PC-3 (cell line): ENCODE results near the gene OR2W3. TPM values are rescaled to one million over a fixed set of nuclear protein-coding genes. Genes with fewer than 3 reads are reported as not detected.
"Not testable (repeated sequence)": the region's sequence is repeated elsewhere in the genome, so short reads cannot be mapped to it uniquely, and the experiment has no call there.

Source experiments
- ATAC-seq: fragments of 200-7000 bp; cut with Tn5 transposase; 2 replicates; pipeline ENCODE4 v1.9.1; 2020; ENCODE audit warnings: mild to moderate bottlenecking, moderate library complexity
- BruUV-seq: library from RNA; stranded (reverse); fragments of 400-500 nt; replicated peaks from 2 replicates; lab custom pipeline; 2021; lab: Mats Ljungman, UMichigan
- CTCF ChIA-PET: fragments of 300-600 bp; sonication (Branson Sonifier 250); formaldehyde crosslinking; loops from one replicate; lab custom pipeline; 2022; ENCODE audit warnings: antibody characterized with exemption; lab: Charles Lee
- POLR2A ChIA-PET: fragments of 300-600 bp; sonication (Branson Sonifier 250); formaldehyde crosslinking; loops from one replicate; lab custom pipeline; 2022; ENCODE audit warnings: antibody characterized with exemption; ENCODE audit not compliant: unreplicated experiment; lab: Charles Lee
- DNase-seq: peaks from one replicate; pipeline ENCODE4 v3.0.0-alpha.2; 2015
- H2AFZ ChIP-seq: fragments of 300-600 bp; sonication (generic); 2 replicates; pipeline ENCODE4 v1.6.0; 2016; ENCODE audit warnings: antibody characterized with exemption, low read length
- H3F3A ChIP-seq: fragments of 300-600 bp; sonication (generic); one replicate; pipeline ENCODE4 v1.6.0; 2017; ENCODE audit warnings: antibody characterized with exemption, low read length, control low read depth, mild to moderate bottlenecking; ENCODE audit not compliant: unreplicated experiment
- H3K27ac ChIP-seq: fragments of 300-600 bp; sonication (generic); 2 replicates; pipeline ENCODE4 v1.5.1; 2016; ENCODE audit warnings: mild to moderate bottlenecking, low read length
- H3K27me3 ChIP-seq: fragments of 300-600 bp; sonication (generic); 2 replicates; pipeline ENCODE4 v1.6.1; 2016; ENCODE audit warnings: low read length, mixed read lengths
- H3K36me3 ChIP-seq: fragments of 300-600 bp; sonication (generic); 2 replicates; pipeline ENCODE4 v1.6.1; 2016; ENCODE audit warnings: low read depth, mixed run types, low read length, mixed read lengths
- H3K4me1 ChIP-seq: fragments of 300-600 bp; sonication (generic); 2 replicates; pipeline ENCODE4 v1.5.1; 2016; ENCODE audit warnings: low read length; ENCODE audit not compliant: insufficient read depth
- H3K4me2 ChIP-seq: fragments of 300-600 bp; sonication (generic); 2 replicates; pipeline ENCODE4 v1.6.0; 2016; ENCODE audit warnings: low read length
- H3K4me3 ChIP-seq: fragments of 300-600 bp; sonication (generic); 2 replicates; pipeline ENCODE4 v1.5.1; 2016; ENCODE audit warnings: mild to moderate bottlenecking, low read length, mixed read lengths
- H3K79me2 ChIP-seq: fragments of 300-600 bp; sonication (generic); 2 replicates; pipeline ENCODE4 v1.6.1; 2017; ENCODE audit warnings: low read length, mixed read lengths
- H3K9ac ChIP-seq: fragments of 300-600 bp; sonication (generic); 2 replicates; pipeline ENCODE4 v1.6.0; 2016; ENCODE audit warnings: mild to moderate bottlenecking, low read length
- H3K9me2 ChIP-seq: fragments of 300-600 bp; sonication (generic); replicated peaks from 2 replicates; pipeline ENCODE4 v1.6.1; 2016; ENCODE audit warnings: mixed run types, low read length, mixed read lengths
- H3K9me3 ChIP-seq: fragments of 300-600 bp; sonication (generic); 2 replicates; pipeline ENCODE4 v1.6.1; 2016; ENCODE audit warnings: low read length, mixed read lengths
- H4K20me1 ChIP-seq: fragments of 300-600 bp; sonication (generic); 2 replicates; pipeline ENCODE4 v1.6.1; 2016; ENCODE audit warnings: low read length, mixed read lengths
- CTCF ChIP-seq: fragments of 300-600 bp; sonication (generic); conservative IDR thresholded peaks from 2 replicates; pipeline ENCODE4 v1.5.1; 2017; ENCODE audit warnings: antibody characterized with exemption, low read depth, mild to moderate bottlenecking, low read length
- EZH2 ChIP-seq: fragments of 300-600 bp; sonication (generic); IDR thresholded peaks from one replicate; pipeline ENCODE4 v1.6.1; 2017; ENCODE audit warnings: antibody characterized with exemption, mild to moderate bottlenecking, low read length; ENCODE audit not compliant: unreplicated experiment
- EZH2phosphoT487 ChIP-seq: fragments of 300-600 bp; sonication (generic); IDR thresholded peaks from 2 replicates; pipeline ENCODE4 v1.6.1; 2018; ENCODE audit warnings: mild to moderate bottlenecking, antibody characterized with exemption, low read length, borderline replicate concordance
- intact Hi-C: fragments of 100-400 bp; cut with micrococcal nuclease; formaldehyde crosslinking; loops from 2 replicates; pipeline ENCODE4 v1.9.0; 2023
- total RNA-seq: library from RNA; depleted of rRNA; stranded (reverse); fragments of >200 nt; gene quantifications from 2 replicates; pipeline ENCODE4 v1.2.3, GENCODE V29; 2014

Gene OR2W3
- total RNA-seq, 1 experiment from 2014 or later: 4.5 TPM

- Histone ChIP-seq H4K20me1 (no peaks in the 10 kb centered on the region), H3K9ac (no peak overlapping the region), H3K4me2 (no peak overlapping the region), H2AFZ (no peak overlapping the region), H3F3A (no peaks in the 10 kb centered on the region), H3K9me2 (no peaks in the 10 kb centered on the region), H3K4me3 (no peak overlapping the region), H3K36me3 (no peaks in the 10 kb centered on the region), H3K4me1 (peaks cover 6% of the 10 kb centered on the region; the same call in 1 of the 2 replicates), H3K27me3 (no peaks in the 10 kb centered on the region), H3K79me2 (no peaks in the 10 kb centered on the region), H3K9me3 (no peaks in the 10 kb centered on the region), H3K27ac (no peak overlapping the region)
- no TSS peak for BruUV-seq
- TF ChIP-seq CTCF (no peak), EZH2 (no peak), EZH2phosphoT487 (no peak)
- intact Hi-C loops: loop anchor here (5.0 kb wide), 5 partner anchors 112 to 752 kb away; partner anchors contain the start of gene OR2L3
- ChIA-PET POLR2A (no interaction called here), CTCF (no interaction called here)
- no peak for DNase-seq
- no peak for ATAC-seq
Measured at GRCh38 chr1:247935781-247936180, 40.4 kb downstream of the OR2W3 start.

- no peak overlapping the region for H3K9ac ChIP-seq
- no peaks in the 10 kb centered on the region for H3K9me2 ChIP-seq
- ChIA-PET POLR2A (no interaction called here), CTCF (interaction anchor here (0.6 to 1.1 kb wide), 2 partner anchors 307 to 336 kb away, joined by 4 read pairs; no protein-coding TSS in a partner anchor)
- H2AFZ ChIP-seq: peak overlapping the region; percentile 96; the same call in 1 of the 2 replicates
- DNase-seq (peak; percentile 19), ATAC-seq (no peak)
- no TSS peak for BruUV-seq
- H3K9me3 ChIP-seq: no peaks in the 10 kb centered on the region
- H3K36me3 ChIP-seq: no peaks in the 10 kb centered on the region
- no peaks in the 10 kb centered on the region for H4K20me1 ChIP-seq
- TF ChIP-seq EZH2phosphoT487: no peak
- TF ChIP-seq EZH2: no peak
- TF ChIP-seq CTCF: no peak
- H3K4me2 ChIP-seq: peak overlapping the region; percentile 86
- H3K4me1 ChIP-seq: peaks cover 4% of the 10 kb centered on the region; the same call in 1 of the 2 replicates
- no peaks in the 10 kb centered on the region for H3K79me2 ChIP-seq
- H3K4me3 ChIP-seq: no peak overlapping the region; the same call in 1 of the 2 replicates
- no peaks in the 10 kb centered on the region for H3F3A ChIP-seq
- no peaks in the 10 kb centered on the region for H3K27me3 ChIP-seq
- no peak overlapping the region for H3K27ac ChIP-seq
- intact Hi-C loops: loop anchor here (5.0 kb wide), 5 partner anchors 111 to 751 kb away; partner anchors contain the start of gene OR2L3
Measured at GRCh38 chr1:247936415-247936814, 41.0 kb downstream of the OR2W3 start.

- BruUV-seq, H3K79me2 ChIP-seq, H3K4me1 ChIP-seq, H3K36me3 ChIP-seq, H3K9me3 ChIP-seq, POLR2A ChIA-PET, H4K20me1 ChIP-seq, H3K27ac ChIP-seq, H3F3A ChIP-seq, H3K27me3 ChIP-seq, H3K9me2 ChIP-seq: not testable (repeated sequence)
- H3K4me2 ChIP-seq: peak overlapping the region; percentile 86
- CTCF ChIA-PET: interaction anchor here (0.7 to 1.1 kb wide), 3 partner anchors 59 to 306 kb away, joined by 4 to 10 read pairs (median 5); no protein-coding TSS in a partner anchor
- peak; percentile 97 for ATAC-seq
- H3K4me3 ChIP-seq: peak overlapping the region; percentile 81
- 0 out of 2 replicates have a peak overlapping the region, but pooled peaks have one; percentile 10 for H3K9ac ChIP-seq
- H2AFZ ChIP-seq: peak overlapping the region; percentile 96
- DNase-seq: peak; percentile 99
- TF ChIP-seq CTCF: peak; percentile 100
- intact Hi-C loops: loop anchor here (1.0 to 5.0 kb wide), 6 partner anchors 110 to 750 kb away; partner anchors contain the start of gene OR2L3
Measured at GRCh38 chr1:247936965-247937734, 41.8 kb downstream of the OR2W3 start.
